Activated T-cell treated with anti-CD3 and anti-CD28 coated beads, Interleukin-2, amount 50 U/mL, for 72 hours (primary cell): Measurements from ENCODE around the gene CAMK1D. TPM values are rescaled to one million over a fixed set of nuclear protein-coding genes. Genes with fewer than 3 reads are reported as not detected.
A peak's percentile ranks its signal among the peaks of the same experiment; 100 is the strongest.

Experiments used
- ATAC-seq, 2 donors: fragments of 150-1000 bp; cut with Tn5 transposase; replicated peaks in 1 of 2; 2 replicates each; pipeline ENCODE4 v1.10.0; 2021; ENCODE audit warnings: moderate library complexity in 2 of 2, mild to moderate bottlenecking in 1 of 2
- DNase-seq, 2 donors: peaks; one replicate each; pipeline ENCODE4 v3.0.0; 2021 to 2022; ENCODE audit warnings: mixed read lengths in 1 of 2
- H3K27ac Mint-ChIP-seq: one replicate; pipeline ENCODE4 v1.8.0; 2022; ENCODE audit warnings: mild to moderate bottlenecking, moderate library complexity, mixed read lengths
- H3K27me3 Mint-ChIP-seq: one replicate; pipeline ENCODE4 v1.8.0; 2022; ENCODE audit warnings: low read depth, mixed read lengths
- H3K36me3 Mint-ChIP-seq, 2 donors: one replicate each; pipeline ENCODE4 v1.8.0; 2022; ENCODE audit warnings: mixed read lengths in 2 of 2, mild to moderate bottlenecking in 1 of 2; ENCODE audit not compliant: insufficient read depth in 2 of 2
- H3K4me1 Mint-ChIP-seq: one replicate; pipeline ENCODE4 v1.8.0; 2022; ENCODE audit warnings: low read depth, mixed read lengths
- H3K4me3 Mint-ChIP-seq, 2 donors: one replicate each; pipeline ENCODE4 v1.8.0; 2022; ENCODE audit warnings: mild to moderate bottlenecking in 2 of 2, mixed read lengths in 2 of 2, moderate library complexity in 2 of 2
- H3K9me3 Mint-ChIP-seq, 2 donors: one replicate each; pipeline ENCODE4 v1.8.0; 2022; ENCODE audit warnings: mixed read lengths in 2 of 2
- total RNA-seq, 2 donors: library from RNA; stranded (reverse); gene quantifications; one replicate each; pipeline ENCODE4 v1.2.3, GENCODE V29; 2022

The CAMK1D gene
- total RNA-seq, 2 donors from 2014 or later, result 19.9 to 25.3 TPM

- Mint-ChIP-seq H3K27me3 (no peaks in the 10 kb centered on the region), H3K4me3 (no peak overlapping the region), H3K27ac (no peak overlapping the region), H3K36me3 (no peaks in the 10 kb centered on the region), H3K4me1 (no peaks in the 10 kb centered on the region), H3K9me3 (no peaks in the 10 kb centered on the region)
- ATAC-seq, result no peak
- DNase-seq, result no peak
These were observed 405.7 kb downstream of the CAMK1D start for GRCh38 chr10:12755075-12755474.

GRCh38 chr10:12757351-12757750, 408.0 kb downstream of the CAMK1D start:
- no peak overlapping the region for H3K27ac Mint-ChIP-seq
- no peaks in the 10 kb centered on the region for H3K36me3 Mint-ChIP-seq
- H3K27me3 Mint-ChIP-seq, result no peaks in the 10 kb centered on the region
- H3K4me3 Mint-ChIP-seq, result no peak overlapping the region
- H3K4me1 Mint-ChIP-seq, result no peaks in the 10 kb centered on the region
- no peaks in the 10 kb centered on the region for H3K9me3 Mint-ChIP-seq
- DNase-seq (peak in 1 of 2 donors; percentile 22), ATAC-seq (peak; percentile 46 to 95)

DNA sequence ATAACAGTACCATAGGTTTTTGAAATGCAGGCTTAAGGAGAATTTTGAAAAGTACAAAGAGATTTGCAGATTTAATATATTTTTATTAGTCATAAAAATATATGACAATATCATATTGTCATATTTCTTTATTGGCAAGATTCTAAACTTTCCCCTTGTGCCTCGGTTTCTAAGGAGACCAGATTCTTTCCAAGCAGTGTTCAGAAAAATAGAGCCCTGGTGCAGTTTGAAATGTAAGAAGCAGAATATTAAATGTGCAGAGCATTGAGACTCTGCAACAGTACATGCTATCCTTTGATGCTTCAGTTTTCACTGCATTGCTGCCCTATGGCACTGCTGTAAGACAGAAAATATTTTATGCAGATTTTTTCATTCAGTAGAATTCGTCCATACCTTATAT, 408.9 kb downstream of the CAMK1D start:
- Mint-ChIP-seq H3K36me3 (no peaks in the 10 kb centered on the region), H3K9me3 (no peaks in the 10 kb centered on the region), H3K27me3 (no peaks in the 10 kb centered on the region), H3K4me3 (no peak overlapping the region), H3K4me1 (no peaks in the 10 kb centered on the region), H3K27ac (peak overlapping the region; percentile 20)
- ATAC-seq, result no peak
- no peak for DNase-seq

GRCh38 chr10:12766223-12766622, 416.9 kb downstream of the CAMK1D start:
- no peaks in the 10 kb centered on the region for H3K27me3 Mint-ChIP-seq
- peaks cover 2 to 4% of the 10 kb centered on the region in 2 donors for H3K36me3 Mint-ChIP-seq
- no peaks in the 10 kb centered on the region for H3K4me1 Mint-ChIP-seq
- ATAC-seq (no peak), DNase-seq (no peak)
- no peak overlapping the region for H3K4me3 Mint-ChIP-seq
- no peak overlapping the region for H3K27ac Mint-ChIP-seq
- H3K9me3 Mint-ChIP-seq, result no peaks in the 10 kb centered on the region

DNA sequence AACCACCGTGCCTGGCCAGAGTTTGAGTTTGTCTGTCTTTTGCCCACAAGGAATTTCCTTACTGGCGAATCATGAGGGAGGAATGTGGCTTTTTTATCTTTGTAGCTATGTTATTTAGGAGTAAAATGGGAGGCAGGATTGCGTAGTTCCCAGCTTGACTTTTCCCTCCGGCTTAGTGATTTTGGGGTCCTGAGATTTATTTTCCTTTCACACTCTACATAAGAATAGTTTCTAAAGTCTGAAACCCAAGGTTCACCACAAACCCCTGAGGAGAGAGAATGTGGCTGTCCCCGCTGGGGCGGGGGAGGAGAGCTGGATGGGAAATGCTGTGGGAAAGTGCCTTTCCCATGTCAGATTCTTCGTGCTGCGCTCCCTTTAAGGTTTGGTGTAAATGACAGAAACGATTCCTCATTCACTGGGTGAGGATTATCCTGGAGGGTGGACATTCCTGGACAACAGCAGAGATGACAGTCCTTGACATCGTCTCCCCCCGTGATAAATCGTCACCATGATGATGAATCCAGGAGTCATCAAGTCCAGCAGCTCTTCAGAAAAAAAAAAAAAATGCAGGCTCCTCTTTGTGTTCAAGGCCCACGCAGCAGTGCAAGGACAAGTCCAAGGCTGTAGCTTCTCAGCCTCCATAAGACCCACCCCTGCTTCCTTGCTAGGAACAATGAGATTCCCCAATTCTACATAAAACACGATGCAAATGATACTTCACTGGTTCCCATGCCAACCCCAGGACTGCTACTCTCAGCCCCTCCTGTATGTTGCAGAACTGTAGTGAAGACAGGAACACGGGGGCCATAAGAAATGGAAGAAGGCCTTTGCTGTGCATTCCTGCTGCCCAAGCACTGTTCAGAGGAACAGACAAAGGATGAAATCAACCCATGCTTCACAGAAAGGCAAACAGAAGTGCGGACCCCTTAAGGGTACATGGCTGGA, 419.1 kb downstream of the CAMK1D start:
- DNase-seq, result no peak
- H3K4me1 Mint-ChIP-seq, result no peaks in the 10 kb centered on the region
- no peak overlapping the region for H3K4me3 Mint-ChIP-seq
- no peak overlapping the region for H3K27ac Mint-ChIP-seq
- no peaks in the 10 kb centered on the region for H3K9me3 Mint-ChIP-seq
- no peak for ATAC-seq
- H3K27me3 Mint-ChIP-seq, result no peaks in the 10 kb centered on the region
- H3K36me3 Mint-ChIP-seq, result peaks cover 2 to 4% of the 10 kb centered on the region in 2 donors

GRCh38 chr10:12769323-12770044, 420.1 kb downstream of the CAMK1D start:
- Mint-ChIP-seq H3K27ac (no peak overlapping the region), H3K4me1 (no peaks in the 10 kb centered on the region), H3K36me3 (peaks cover 2 to 4% of the 10 kb centered on the region in 2 donors), H3K27me3 (no peaks in the 10 kb centered on the region), H3K4me3 (no peak overlapping the region), H3K9me3 (no peaks in the 10 kb centered on the region)
- DNase-seq (no peak), ATAC-seq (no peak)

- H3K9me3 Mint-ChIP-seq, result no peaks in the 10 kb centered on the region
- H3K4me3 Mint-ChIP-seq, result no peak overlapping the region
- ATAC-seq (no peak), DNase-seq (no peak)
- no peaks in the 10 kb centered on the region for H3K27me3 Mint-ChIP-seq
- peaks cover 2 to 4% of the 10 kb centered on the region in 2 donors for H3K36me3 Mint-ChIP-seq
- no peak overlapping the region for H3K27ac Mint-ChIP-seq
- H3K4me1 Mint-ChIP-seq, result no peaks in the 10 kb centered on the region
These were observed 422.8 kb downstream of the CAMK1D start for GRCh38 chr10:12771981-12772760.

- Mint-ChIP-seq H3K4me3 (no peak overlapping the region), H3K27me3 (no peaks in the 10 kb centered on the region), H3K27ac (no peak overlapping the region), H3K4me1 (peaks cover 6% of the 10 kb centered on the region), H3K9me3 (no peaks in the 10 kb centered on the region), H3K36me3 (peaks cover 2 to 4% of the 10 kb centered on the region in 2 donors)
- no peak for DNase-seq
- no peak for ATAC-seq
These were observed 423.6 kb downstream of the CAMK1D start for GRCh38 chr10:12772797-12773587.

- Mint-ChIP-seq H3K4me1 (peaks cover 15% of the 10 kb centered on the region), H3K36me3 (peaks cover 2 to 4% of the 10 kb centered on the region in 2 donors), H3K27ac (no peak overlapping the region), H3K27me3 (no peaks in the 10 kb centered on the region), H3K4me3 (no peak overlapping the region), H3K9me3 (no peaks in the 10 kb centered on the region)
- ATAC-seq (no peak), DNase-seq (no peak)
These were observed 425.0 kb downstream of the CAMK1D start for GRCh38 chr10:12774204-12774894.

- Mint-ChIP-seq H3K27me3 (no peaks in the 10 kb centered on the region), H3K4me1 (peaks cover 44% of the 10 kb centered on the region), H3K4me3 (peak overlapping the region in 1 of 2 donors; percentile 34), H3K9me3 (no peaks in the 10 kb centered on the region), H3K36me3 (no peaks in the 10 kb centered on the region), H3K27ac (no peak overlapping the region)
- ATAC-seq, result peak; percentile 30 to 45
- peak; percentile 28 to 29 for DNase-seq
These were observed 428.7 kb downstream of the CAMK1D start for GRCh38 chr10:12777840-12778585.
